Left renal cortex interstitium (tissue), 4 donors: Measurements from ENCODE around the gene SUMO2. TPM values are rescaled to one million over a fixed set of nuclear protein-coding genes. Genes with fewer than 3 reads are reported as not detected.
"Not testable (repeated sequence)": the region's sequence is repeated elsewhere in the genome, so short reads cannot be mapped to it uniquely, and the experiment has no call there.

Experiments used
- DNase-seq, 4 donors: peaks; one replicate each; pipeline ENCODE4 v3.0.0-alpha.2; 2013; ENCODE audit warnings: low read depth in 4 of 4, low spot score in 2 of 4, missing footprints in 1 of 4
- polyA plus RNA-seq, 4 donors: library from polyadenylated mRNA; unstranded; fragments of 120-200 nt; gene quantifications; one replicate each; pipeline ENCODE4 v1.2.1, GENCODE V29; 2013; ENCODE audit not compliant: insufficient read length in 4 of 4

The SUMO2 gene
- 100 to 1,000 TPM; 626 to 750 (median 696) TPM for polyA plus RNA-seq

GRCh38 chr17:75182569-75183436 is at the start of gene SUMO2:
TSS of gene SUMO2 (minus strand) at chr17:75182959. CDS start at chr17:75182834, 125 bp downstream.
- peak; percentile 83 to 92 (median 90) for DNase-seq

- no peak for DNase-seq
Observed at GRCh38 chr17:75231741-75232464, 49.1 kb upstream of the SUMO2 start.

GRCh38 chr17:75231071-75231470 is 48.3 kb upstream of the SUMO2 start:
- DNase-seq = no peak

- no peak for DNase-seq
Observed at GRCh38 chr17:75228847-75229246, 46.1 kb upstream of the SUMO2 start.

GRCh38 chr17:75228305-75228704 is 45.5 kb upstream of the SUMO2 start:
- DNase-seq = no peak

GRCh38 chr17:75227729-75228128 is 45.0 kb upstream of the SUMO2 start:
- no peak for DNase-seq

- DNase-seq = no peak
Observed at GRCh38 chr17:75225016-75225415, 42.3 kb upstream of the SUMO2 start.

GRCh38 chr17:75219815-75220214 is 37.1 kb upstream of the SUMO2 start:
- DNase-seq = no peak

- no peak for DNase-seq
Observed at GRCh38 chr17:75218131-75218530, 35.4 kb upstream of the SUMO2 start.

- DNase-seq = no peak
Observed at GRCh38 chr17:75209061-75209460, 26.3 kb upstream of the SUMO2 start.

- DNase-seq = no peak
Observed at GRCh38 chr17:75208161-75208560, 25.4 kb upstream of the SUMO2 start.

GRCh38 chr17:75207760-75208159 is 25.0 kb upstream of the SUMO2 start:
- DNase-seq = no peak

GRCh38 chr17:75207050-75207407 is 24.3 kb upstream of the SUMO2 start:
- DNase-seq = not testable (repeated sequence)

GRCh38 chr17:75205793-75206163 is 23.0 kb upstream of the SUMO2 start:
- no peak for DNase-seq

GRCh38 chr17:75205037-75205792 is 22.5 kb upstream of the SUMO2 start, which contains the start of gene NUP85:
TSS of gene NUP85 (plus strand) at chr17:75205679. CDS start at chr17:75205762, 83 bp downstream.
- peak; percentile 84 to 94 (median 89) for DNase-seq

GRCh38 chr17:75199886-75200618 is 17.3 kb upstream of the SUMO2 start:
- no peak for DNase-seq

- no peak for DNase-seq
Observed at GRCh38 chr17:75194879-75195278, 12.1 kb upstream of the SUMO2 start.

- DNase-seq = no peak
Observed at GRCh38 chr17:75191584-75191983, 8.8 kb upstream of the SUMO2 start.

GRCh38 chr17:75188614-75189013 is 5.9 kb upstream of the SUMO2 start:
- DNase-seq = no peak
